K562 (cell line): Measurements from ENCODE around the gene ARHGAP9. TPM values are rescaled to one million over a fixed set of nuclear protein-coding genes. Genes with fewer than 3 reads are reported as not detected.
"Not testable (repeated sequence)": the region's sequence is repeated elsewhere in the genome, so short reads cannot be mapped to it uniquely, and the experiment has no call there.

Experiments used
- ATAC-seq: fragments of 200-7000 bp; cut with Tn5 transposase; 3 replicates; pipeline ENCODE4 v1.9.1; 2020; ENCODE audit warnings: moderate library complexity
- BruUV-seq: library from RNA; stranded (reverse); fragments of 400-500 nt; replicated peaks from 2 replicates; lab custom pipeline; 2021; lab: Mats Ljungman, UMichigan
- CTCF ChIA-PET: fragments of 300-600 bp; formaldehyde crosslinking; extraction: SDS; loops from one replicate; lab custom pipeline; 2021; ENCODE audit warnings: low intra/inter-chr PET ratio; lab: Yijun Ruan, JAX
- POLR2A ChIA-PET: fragments of 300-600, 350-650 bp; sonication (Branson Sonifier 250); formaldehyde crosslinking; extraction: SDS; loops from one replicate; lab custom pipeline; 2021; ENCODE audit warnings: antibody characterized with exemption, inconsistent platforms; lab: Yijun Ruan, JAX
- DNase-seq, 4 experiments: peaks; one replicate each; pipeline versions ENCODE4 v3.0.0 to v3.0.0-alpha.2; 2011 to 2018; ENCODE audit warnings: low spot score in 3 of 4, mixed read lengths in 3 of 4; ENCODE audit errors: extremely low read depth in 1 of 4
- FAIRE-seq: peaks from 2 replicates; lab custom pipeline; 2011; peaks lifted over from hg19 to GRCh38; lab: Jason Lieb, UNC
- H2AFZ ChIP-seq: 2 replicates; pipeline ENCODE4 v1.6.0; 2011; ENCODE audit warnings: low read depth, low read length, control low read depth, inconsistent platforms
- H3K27ac ChIP-seq: fragments of 200-600 bp; 3 replicates; pipeline ENCODE4 v1.8.0; 2011; ENCODE audit warnings: low read depth, mild to moderate bottlenecking, control low read depth, inconsistent platforms, low read length, moderate library complexity, mixed read lengths; ENCODE audit errors: extremely low read depth
- H3K27me3 ChIP-seq, 2 experiments: fragments of 300-600 bp in 1 of 2; 2 replicates in 1 of 2; 3 replicates in 1 of 2; pipeline versions ENCODE4 v1.6.0 to v1.8.0; 2011; ENCODE audit warnings: inconsistent platforms in 2 of 2, low read length in 2 of 2, mild to moderate bottlenecking in 1 of 2, mixed read lengths in 1 of 2, moderate library complexity in 1 of 2; ENCODE audit not compliant: control insufficient read depth in 2 of 2, insufficient read depth in 2 of 2
- H3K36me3 ChIP-seq: fragments of 300-600 bp; 3 replicates; pipeline ENCODE4 v1.8.0; 2011; ENCODE audit warnings: mild to moderate bottlenecking, low read length, inconsistent platforms; ENCODE audit not compliant: control insufficient read depth, insufficient read depth
- H3K4me1 ChIP-seq, 2 experiments: fragments of 200-600 bp in 1 of 2; replicated peaks in 1 of 2; 2 replicates in 1 of 2; 3 replicates in 1 of 2; pipeline versions ENCODE4 v1.5.1 to v1.8.0; 2011; ENCODE audit warnings: inconsistent platforms in 2 of 2, low read length in 2 of 2, mild to moderate bottlenecking in 1 of 2, mixed read lengths in 1 of 2, moderate library complexity in 1 of 2; ENCODE audit not compliant: control insufficient read depth in 2 of 2, insufficient read depth in 2 of 2
- H3K4me2 ChIP-seq: 2 replicates; pipeline ENCODE4 v1.6.1; 2011; ENCODE audit warnings: low read length, control low read depth, inconsistent platforms, mixed read lengths; ENCODE audit not compliant: insufficient read depth
- H3K4me3 ChIP-seq: fragments of 200-600 bp; sonication (generic), shearing (Covaris generic); 2 replicates; pipeline ENCODE4 v1.5.1; 2016; ENCODE audit warnings: control low read depth, inconsistent platforms
- H3K79me2 ChIP-seq: fragments of 200-600 bp; 3 replicates; pipeline ENCODE4 v1.8.0; 2011; ENCODE audit warnings: low read length, inconsistent platforms; ENCODE audit not compliant: control insufficient read depth, insufficient read depth
- H3K9ac ChIP-seq, 2 experiments: 2 replicates each; pipeline versions ENCODE4 v1.6.0 to v1.6.1; 2011; ENCODE audit warnings: low read depth in 2 of 2, low read length in 2 of 2, control low read depth in 1 of 2, inconsistent platforms in 1 of 2, mild to moderate bottlenecking in 1 of 2, mixed read lengths in 1 of 2; ENCODE audit not compliant: insufficient read depth in 1 of 2
- H3K9me1 ChIP-seq: one replicate; pipeline ENCODE4 v1.6.0; 2011; ENCODE audit warnings: inconsistent platforms, mild to moderate bottlenecking, low read length, moderate library complexity; ENCODE audit not compliant: control insufficient read depth, insufficient read depth
- H3K9me3 ChIP-seq: replicated peaks from 2 replicates; pipeline ENCODE4 v1.5.1; 2011; ENCODE audit warnings: low read depth, low read length, inconsistent platforms; ENCODE audit not compliant: control insufficient read depth, insufficient read depth
- H4K20me1 ChIP-seq: replicated peaks from 2 replicates; pipeline ENCODE4 v1.6.1; 2011; ENCODE audit warnings: low read length, inconsistent platforms, mixed read lengths; ENCODE audit not compliant: control insufficient read depth, insufficient read depth
- NFXL1 ChIP-seq: fragments of 450-650 bp; formaldehyde crosslinking; IDR thresholded peaks from 2 replicates; pipeline ENCODE4 v1.4.0; 2021; ENCODE audit warnings: mild to moderate bottlenecking
- POLR2G ChIP-seq: fragments of 200-400 bp; formaldehyde crosslinking; IDR thresholded peaks from 2 replicates; pipeline ENCODE4 v1.6.1; 2017; ENCODE audit warnings: low read depth, mild to moderate bottlenecking, antibody characterized with exemption, low read length, moderate library complexity
- RBFOX2 ChIP-seq: fragments of 200-400 bp; formaldehyde crosslinking; IDR thresholded peaks from 2 replicates; pipeline ENCODE4 v1.6.1; 2017; ENCODE audit warnings: low read depth, mild to moderate bottlenecking, low read length, moderate library complexity
- WGBS: fragments of 100-300 bp; shearing (Covaris generic); methylation state at CpG from one replicate; pipeline ENCODE4 v1.1.6; 2016; ENCODE audit warnings: low coverage, mixed read lengths; ENCODE audit not compliant: insufficient coverage; ENCODE audit errors: missing lambda C conversion rate; 5-methylcytosine and 5-hydroxymethylcytosine counted together
- in situ Hi-C: fragments of 300-500 bp; cut with MboI; formaldehyde crosslinking; loops from 4 replicates; pipeline ENCODE4 v1.15.0; 2018; ENCODE audit warnings: inconsistent platforms, mixed read lengths
- intact Hi-C: fragments of 100-400 bp; cut with micrococcal nuclease; formaldehyde crosslinking; loops from 2 replicates; pipeline ENCODE4 v1.14.2; 2022
- polyA plus RNA-seq, 8 experiments: library from polyadenylated mRNA; depleted of rRNA in 4 of 8; stranded (reverse) in 5 of 8; unstranded in 3 of 8; fragments of >200 nt; fragmentation: Nextera tagmentation in 2 of 8; fragmentation: Illumina TruSeq in 1 of 8; extraction: Ambion mirVana in 2 of 8; extraction: Trizol in 1 of 8; gene quantifications; 2 replicates each; pipeline versions ENCODE4 v1.2.1 to v1.2.3, GENCODE V29; 2011 to 2014; ENCODE audit warnings: inconsistent platforms in 1 of 8, missing spikeins in 1 of 8
- total RNA-seq, 7 experiments: library from RNA; depleted of rRNA in 6 of 7; stranded (reverse); fragments of >200 nt in 6 of 7; fragmentation: Illumina TruSeq in 2 of 7; extraction: Trizol in 2 of 7; gene quantifications; 2 replicates each; pipeline versions ENCODE4 v1.2.1 to v1.2.3, GENCODE V29; 2011 to 2021; ENCODE audit warnings: low replicate concordance in 1 of 7

ARHGAP9 gene
- total and polyA plus RNA-seq, 9 of the 15 experiments (the other 6 are each of a cell fraction or from before 2014, with no cell fraction given), result 1.5 to 10.2 (median 5.1) TPM

DNA sequence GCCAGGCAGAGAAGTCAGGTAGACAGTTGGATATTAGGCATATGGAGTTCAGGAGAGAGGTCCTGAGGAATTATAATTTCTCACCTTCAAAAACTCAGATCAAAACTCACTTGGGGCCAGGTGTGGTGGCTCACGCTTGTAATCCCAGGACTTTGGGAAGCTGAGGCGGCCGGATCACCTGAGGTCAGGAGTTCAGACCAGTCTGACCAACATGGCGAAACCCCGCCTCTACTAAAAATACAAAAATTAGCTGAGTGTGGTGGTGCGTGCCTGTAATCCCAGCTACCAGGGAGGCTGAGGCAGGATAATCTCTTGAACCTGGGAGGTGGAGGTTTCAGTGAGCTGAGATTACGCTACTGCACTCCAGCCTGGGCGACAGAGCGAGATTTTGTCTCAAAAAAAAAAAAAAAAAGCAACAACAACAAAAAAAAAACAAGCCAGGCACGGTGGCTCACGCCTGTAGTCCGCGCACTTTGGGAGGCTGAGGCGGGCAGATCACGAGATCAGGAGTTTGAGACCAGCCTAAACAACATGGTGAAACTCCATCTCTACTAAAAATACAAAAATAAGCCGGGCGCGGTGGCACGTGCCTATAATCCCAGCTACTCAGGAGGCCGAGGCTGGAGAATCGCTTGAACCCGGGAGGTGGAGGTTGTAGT is 22.8 kb upstream of the ARHGAP9 start:
- intact Hi-C loops, H3K4me1 ChIP-seq, H3K9me3 ChIP-seq, CTCF ChIA-PET, H3K4me3 ChIP-seq, H3K79me2 ChIP-seq, H2AFZ ChIP-seq, H3K4me2 ChIP-seq, H3K9me1 ChIP-seq, BruUV-seq, H4K20me1 ChIP-seq, H3K27ac ChIP-seq, DNase-seq, H3K27me3 ChIP-seq, ATAC-seq, FAIRE-seq, in situ Hi-C loops, H3K9ac ChIP-seq: not testable (repeated sequence)
- H3K36me3 ChIP-seq, result peaks cover 81% of the 10 kb centered on the region
- POLR2A ChIA-PET, result interaction anchor here (0.7 to 7.1 kb wide), 3 partner anchors 14 to 28 kb away, joined by 3 to 184 read pairs (median 3); partner anchors contain the start of gene DDIT3
- 96% methylated on average over 13 of the region's 22 CpGs for WGBS
- TF ChIP-seq POLR2G (peak; percentile 57), RBFOX2 (peak; percentile 34; the same call in 1 of the 2 replicates)

DNA sequence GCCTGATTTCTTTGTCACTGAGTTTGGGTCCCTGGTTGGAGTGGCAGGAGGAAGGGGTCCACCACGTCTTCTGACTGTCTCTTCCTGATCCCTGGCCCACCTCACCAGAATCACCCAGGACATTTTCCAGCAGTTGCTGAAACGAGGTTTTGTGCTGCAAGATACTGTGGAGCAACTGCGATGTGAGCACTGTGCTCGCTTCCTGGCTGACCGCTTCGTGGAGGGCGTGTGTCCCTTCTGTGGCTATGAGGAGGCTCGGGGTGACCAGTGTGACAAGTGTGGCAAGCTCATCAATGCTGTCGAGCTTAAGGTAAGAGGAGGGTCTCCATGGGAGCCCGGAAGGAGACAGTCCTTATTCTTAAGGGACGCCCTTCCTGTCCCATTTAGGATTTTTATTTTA is 20.5 kb upstream of the ARHGAP9 start:
- Histone ChIP-seq H3K27ac (no peak overlapping the region), H3K4me3 (no peak overlapping the region), H3K9me3 (0 out of 2 replicates have a peak, but pooled peaks cover 3% of the 10 kb centered on the region), H2AFZ (no peak overlapping the region), H3K27me3 (no peaks in the 10 kb centered on the region), H3K9me1 (peaks cover 6% of the 10 kb centered on the region), H4K20me1 (0 out of 2 replicates have a peak, but pooled peaks cover 3% of the 10 kb centered on the region), H3K36me3 (peaks cover 85% of the 10 kb centered on the region), H3K4me1 (no peaks in the 10 kb centered on the region; a peak in 1 of 5 replicates), H3K79me2 (peaks cover 9% of the 10 kb centered on the region; the same call in 1 of the 3 replicates), H3K4me2 (no peak overlapping the region), H3K9ac (no peak overlapping the region)
- intact Hi-C loops, result no loop called here
- BruUV-seq, result no TSS peak
- no peak for ATAC-seq
- ChIA-PET CTCF (no interaction called here), POLR2A (interaction anchor here (0.6 to 2.3 kb wide), 10 partner anchors 11 to 81 kb away, joined by 3 to 7 read pairs (median 3); partner anchors contain the start of genes INHBE and MARS1)
- in situ Hi-C loops, result no loop called here
- WGBS, result 96% methylated on average over 11 of the region's 11 CpGs
- FAIRE-seq, result no peak
- DNase-seq, result no peak
- TF ChIP-seq NFXL1 (CRISPR knock-in tag), result no peak
- TF ChIP-seq POLR2G, result peak; percentile 30; the same call in 1 of the 2 replicates
